Ishikawa (cell line): ENCODE data around the gene TAF11L9.
"Not testable (repeated sequence)": the region's sequence is repeated elsewhere in the genome, so short reads cannot be mapped to it uniquely, and the experiment has no call there.

Source experiments
- CEBPB ChIP-seq: IDR thresholded peaks from 2 replicates; pipeline ENCODE4 v1.6.1; 2012
- CREB1 ChIP-seq: IDR thresholded peaks from 2 replicates; pipeline ENCODE4 v1.6.1; 2012; ENCODE audit warnings: low read depth
- EP300 ChIP-seq: IDR thresholded peaks from 2 replicates; pipeline ENCODE4 v1.6.1; 2012; ENCODE audit warnings: borderline replicate concordance
- FOXM1 ChIP-seq: IDR thresholded peaks from 2 replicates; pipeline ENCODE4 v1.6.1; 2012; ENCODE audit warnings: low read depth, borderline replicate concordance
- MAX ChIP-seq: IDR thresholded peaks from 2 replicates; pipeline ENCODE4 v1.6.1; 2012
- REST ChIP-seq: IDR thresholded peaks from 2 replicates; pipeline ENCODE4 v1.6.1; 2012; ENCODE audit warnings: low read depth, mild to moderate bottlenecking
- TAF1 ChIP-seq: IDR thresholded peaks from 2 replicates; pipeline ENCODE4 v1.6.1; 2012; ENCODE audit warnings: low read depth, mild to moderate bottlenecking
- TEAD4 ChIP-seq: IDR thresholded peaks from 2 replicates; pipeline ENCODE4 v1.6.1; 2012
- USF1 ChIP-seq: IDR thresholded peaks from 2 replicates; pipeline ENCODE4 v1.6.1; 2012

GRCh38 chr5:17585658-17586057 is 8.5 kb downstream of the TAF11L9 start, which contains the start of gene TAF11L7:
- TF ChIP-seq TEAD4, TAF1, REST, USF1, CREB1, CEBPB, EP300, FOXM1, MAX: not testable (repeated sequence)
